IMR-90 (cell line): Measurements from ENCODE around the gene BRD4. TPM values are rescaled to one million over a fixed set of nuclear protein-coding genes. Genes with fewer than 3 reads are reported as not detected.

Experiments
- ATAC-seq: fragments of 200-7000 bp; cut with Tn5 transposase; 2 replicates; pipeline ENCODE4 v1.9.1; 2020; ENCODE audit warnings: low read depth, mild to moderate bottlenecking, moderate library complexity
- BruUV-seq: library from RNA; stranded (reverse); fragments of 400-500 nt; replicated peaks from 2 replicates; lab custom pipeline; 2021; lab: Mats Ljungman, UMichigan
- CTCF ChIA-PET: fragments of 300-600 bp; formaldehyde crosslinking; extraction: SDS; loops from one replicate; lab custom pipeline; 2021; ENCODE audit warnings: antibody characterized with exemption; lab: Yijun Ruan, JAX
- POLR2A ChIA-PET: fragments of 300-600 bp; sonication (Branson Sonifier 250); formaldehyde crosslinking; loops from one replicate; lab custom pipeline; 2022; ENCODE audit warnings: antibody characterized with exemption; ENCODE audit not compliant: unreplicated experiment; lab: Charles Lee
- DNase-seq: peaks from one replicate; pipeline ENCODE4 v3.0.0; 2013
- H2AFZ ChIP-seq: replicated peaks from 2 replicates; pipeline ENCODE3; 2013; ENCODE audit warnings: low read length, mild to moderate bottlenecking; ENCODE audit not compliant: poor library complexity
- H2AK5ac ChIP-seq: 2 replicates; pipeline ENCODE4 v1.6.1; 2013; ENCODE audit warnings: low read depth, low read length, inconsistent platforms
- H2AK9ac ChIP-seq: replicated peaks from 2 replicates; pipeline ENCODE3; 2013; ENCODE audit warnings: mild to moderate bottlenecking, low read depth, low read length, moderate library complexity; ENCODE audit not compliant: poor library complexity
- H2BK120ac ChIP-seq: 2 replicates; pipeline ENCODE4 v1.6.1; 2013; ENCODE audit warnings: low read depth, low read length, inconsistent platforms
- H2BK15ac ChIP-seq: 3 replicates; pipeline ENCODE4 v1.6.1; 2013; ENCODE audit warnings: low read depth, low read length, inconsistent platforms
- H2BK20ac ChIP-seq: 2 replicates; pipeline ENCODE4 v1.6.1; 2013; ENCODE audit warnings: low read depth, mild to moderate bottlenecking, inconsistent platforms, low read length, moderate library complexity
- H2BK5ac ChIP-seq: 2 replicates; pipeline ENCODE4 v1.6.1; 2013; ENCODE audit warnings: mild to moderate bottlenecking, low read depth, low read length, inconsistent platforms; ENCODE audit not compliant: poor library complexity, severe bottlenecking
- H3K14ac ChIP-seq: replicated peaks from 2 replicates; pipeline ENCODE4 v1.6.1; 2013; ENCODE audit warnings: low read depth, low read length, inconsistent platforms
- H3K18ac ChIP-seq: 2 replicates; pipeline ENCODE4 v1.6.1; 2013; ENCODE audit warnings: low read depth, low read length, control low read depth
- H3K23ac ChIP-seq: 2 replicates; pipeline ENCODE4 v1.6.1; 2013; ENCODE audit warnings: low read depth, low read length, inconsistent platforms
- H3K27ac ChIP-seq: 2 replicates; pipeline ENCODE4 v1.5.1; 2013; ENCODE audit warnings: mild to moderate bottlenecking, control low read depth, low read length; ENCODE audit not compliant: insufficient read depth
- H3K27me3 ChIP-seq: 2 replicates; pipeline ENCODE4 v1.6.1; 2013; ENCODE audit warnings: low read length; ENCODE audit not compliant: control insufficient read depth, insufficient read depth
- H3K36me3 ChIP-seq: 2 replicates; pipeline ENCODE4 v1.6.1; 2013; ENCODE audit warnings: low read length, mixed read lengths; ENCODE audit not compliant: control insufficient read depth, insufficient read depth
- H3K4ac ChIP-seq: 2 replicates; pipeline ENCODE4 v1.6.1; 2013; ENCODE audit warnings: low read depth, low read length, inconsistent platforms
- H3K4me1 ChIP-seq: 2 replicates; pipeline ENCODE4 v1.6.1; 2013; ENCODE audit warnings: low read length, mixed read lengths; ENCODE audit not compliant: control insufficient read depth, insufficient read depth
- H3K4me2 ChIP-seq: 2 replicates; pipeline ENCODE4 v1.6.1; 2013; ENCODE audit warnings: low read depth, mild to moderate bottlenecking, control low read depth, low read length, moderate library complexity
- H3K4me3 ChIP-seq: 2 replicates; pipeline ENCODE4 v1.5.1; 2013; ENCODE audit warnings: low read depth, mild to moderate bottlenecking, control low read depth, low read length, moderate library complexity; ENCODE audit not compliant: insufficient read depth
- H3K56ac ChIP-seq: 2 replicates; pipeline ENCODE4 v1.6.1; 2013; ENCODE audit warnings: low read length, inconsistent platforms; ENCODE audit not compliant: insufficient read depth; ENCODE audit errors: extremely low read depth
- H3K79me1 ChIP-seq, 2 experiments: 2 replicates each; pipeline ENCODE4 v1.6.1; 2013; ENCODE audit warnings: low read length in 2 of 2, inconsistent platforms in 1 of 2, low read depth in 1 of 2
- H3K9ac ChIP-seq: 2 replicates; pipeline ENCODE4 v1.6.1; 2013; ENCODE audit warnings: low read depth, low read length, control low read depth
- H3K9me1 ChIP-seq: 2 replicates; pipeline ENCODE4 v1.6.1; 2013; ENCODE audit warnings: low read length, inconsistent platforms; ENCODE audit not compliant: insufficient read depth
- H3K9me3 ChIP-seq: 2 replicates; pipeline ENCODE4 v1.6.1; 2013; ENCODE audit warnings: low read length; ENCODE audit not compliant: control insufficient read depth, insufficient read depth
- H4K20me1 ChIP-seq: 2 replicates; pipeline ENCODE4 v1.6.1; 2013; ENCODE audit warnings: low read length, inconsistent platforms; ENCODE audit not compliant: insufficient read depth
- H4K5ac ChIP-seq: 2 replicates; pipeline ENCODE4 v1.6.1; 2013; ENCODE audit warnings: mild to moderate bottlenecking, low read depth, low read length, control low read depth
- H4K8ac ChIP-seq, 2 experiments: 2 replicates each; pipeline ENCODE4 v1.6.1; 2013; ENCODE audit warnings: low read depth in 2 of 2, low read length in 2 of 2, control low read depth in 1 of 2, inconsistent platforms in 1 of 2
- H4K91ac ChIP-seq: 2 replicates; pipeline ENCODE4 v1.6.1; 2013; ENCODE audit warnings: low read depth, low read length, inconsistent platforms; ENCODE audit not compliant: insufficient read depth
- BHLHE40 ChIP-seq: fragments of 150-350 bp; IDR thresholded peaks from 2 replicates; pipeline ENCODE4 v1.6.1; 2016; ENCODE audit warnings: mild to moderate bottlenecking, low read depth, low read length
- CEBPB ChIP-seq: IDR thresholded peaks from 2 replicates; pipeline ENCODE4 v1.6.1; 2012; ENCODE audit warnings: low read depth, low read length, improper control_type of control experiment
- MAFK ChIP-seq: IDR thresholded peaks from 2 replicates; pipeline ENCODE4 v1.6.1; 2012; ENCODE audit warnings: low read depth, low read length, improper control_type of control experiment
- MAZ ChIP-seq: IDR thresholded peaks from 2 replicates; pipeline ENCODE4 v1.6.1; 2012; ENCODE audit warnings: low read depth, mild to moderate bottlenecking, low read length, improper control_type of control experiment, moderate library complexity, borderline replicate concordance
- MXI1 ChIP-seq: IDR thresholded peaks from 2 replicates; pipeline ENCODE4 v1.6.1; 2012; ENCODE audit warnings: low read depth, mild to moderate bottlenecking, low read length, moderate library complexity, borderline replicate concordance
- NFE2L2 ChIP-seq: fragments of 150-350 bp; IDR thresholded peaks from 2 replicates; pipeline ENCODE4 v1.6.1; 2016; ENCODE audit warnings: low read depth, mild to moderate bottlenecking, low read length
- POLR2A ChIP-seq: IDR thresholded peaks from 2 replicates; pipeline ENCODE4 v1.6.1; 2012; ENCODE audit warnings: mild to moderate bottlenecking, low read depth, low read length
- RFX5 ChIP-seq: IDR thresholded peaks from 2 replicates; pipeline ENCODE4 v1.8.0; 2012; ENCODE audit warnings: low read depth, mild to moderate bottlenecking, low read length, moderate library complexity
- SMC3 ChIP-seq: fragments of 150-350 bp; IDR thresholded peaks from 2 replicates; pipeline ENCODE4 v1.6.1; 2016; ENCODE audit warnings: low read depth, mild to moderate bottlenecking, antibody characterized with exemption, low read length, moderate library complexity
- WGBS, 2 experiments: methylation state at CpG; one replicate each; pipeline versions ENCODE4 v1.1.5 to v1.1.7; 2013; ENCODE audit warnings: missing lambda C conversion rate in 2 of 2; ENCODE audit not compliant: insufficient read length in 1 of 2; ENCODE audit errors: extremely low coverage in 2 of 2; 5-methylcytosine and 5-hydroxymethylcytosine counted together
- dilution Hi-C: fragments of 300-500 bp; cut with HindIII; formaldehyde crosslinking; loops from one replicate; pipeline ENCODE4 v1.14.3; 2018; ENCODE audit warnings: low sequenced_read_pairs; ENCODE audit not compliant: unreplicated experiment
- in situ Hi-C: fragments of 300-500 bp; cut with MboI; formaldehyde crosslinking; loops from 3 replicates; pipeline ENCODE4 v1.14.3; 2019; ENCODE audit warnings: low sequenced_read_pairs, inconsistent platforms, mixed read lengths
- intact Hi-C: fragments of 100-400 bp; cut with micrococcal nuclease; formaldehyde crosslinking; loops from 2 replicates; pipeline ENCODE4 v1.10.0; 2022
- polyA plus RNA-seq, 3 experiments: library from polyadenylated mRNA; depleted of rRNA; stranded (reverse); fragments of >200 nt; gene quantifications; 2 replicates each; pipeline ENCODE4 v1.2.3, GENCODE V29; 2012; ENCODE audit warnings: low replicate concordance in 1 of 3
- total RNA-seq: library from RNA; depleted of rRNA; stranded (reverse); fragments of >200 nt; gene quantifications from 2 replicates; pipeline ENCODE4 v1.2.3, GENCODE V29; 2012

The BRD4 gene
- total and polyA plus RNA-seq, 2 of the 4 experiments (the other 2 are of a cell fraction): 7.0 to 21.1 TPM

DNA sequence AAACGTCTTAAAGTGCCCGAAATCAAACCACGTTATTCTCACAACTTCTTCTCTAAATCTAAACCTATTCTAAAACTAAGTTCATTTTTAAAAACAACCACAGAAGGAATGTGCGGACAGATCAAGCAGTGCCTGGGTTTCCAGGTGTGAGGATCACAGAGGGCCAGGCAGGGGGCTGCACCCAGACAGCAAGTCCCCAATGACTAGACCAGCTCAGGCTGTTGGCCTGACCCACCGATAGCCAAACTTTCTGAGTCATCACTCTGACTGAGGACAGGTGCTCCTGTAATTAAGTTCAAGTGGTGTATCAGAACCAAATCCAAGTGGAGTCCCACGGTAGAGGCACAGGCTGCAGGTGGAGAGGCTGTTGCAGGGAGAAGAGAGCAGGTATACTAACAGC lies 62.5 kb downstream of the BRD4 start:
- Histone ChIP-seq H2AK5ac (no peak overlapping the region), H4K5ac (no peak overlapping the region), H2BK120ac (no peak overlapping the region), H3K27me3 (no peaks in the 10 kb centered on the region), H2BK15ac (no peak overlapping the region), H3K4ac (no peak overlapping the region), H3K23ac (no peak overlapping the region), H3K4me1 (peaks cover 26% of the 10 kb centered on the region), H2BK20ac (no peak overlapping the region), H2BK5ac (no peak overlapping the region), H4K8ac (no peak overlapping the region), H3K79me1 (peaks cover 32 to 95% of the 10 kb centered on the region in 2 experiments), H3K56ac (no peak overlapping the region), H3K4me3 (no peak overlapping the region), H3K36me3 (peaks cover 57% of the 10 kb centered on the region), H3K9me3 (no peaks in the 10 kb centered on the region), H3K27ac (no peak overlapping the region), H2AFZ (no peak overlapping the region), H2AK9ac (no peak overlapping the region), H3K4me2 (no peak overlapping the region), H3K18ac (no peak overlapping the region), H4K91ac (no peak overlapping the region), H3K14ac (no peak overlapping the region), H3K9me1 (peaks cover 73% of the 10 kb centered on the region), H3K9ac (no peak overlapping the region), H4K20me1 (peaks cover 100% of the 10 kb centered on the region)
- ChIA-PET CTCF (no interaction called here), POLR2A (no interaction called here)
- in situ Hi-C loops: no loop called here
- TF ChIP-seq NFE2L2: no peak
- no peak for TF ChIP-seq BHLHE40
- TF ChIP-seq MAZ: no peak
- TF ChIP-seq SMC3: no peak
- TF ChIP-seq RFX5: no peak
- TF ChIP-seq MXI1: no peak
- TF ChIP-seq CEBPB: no peak
- no peak for TF ChIP-seq MAFK
- TF ChIP-seq POLR2A: no peak
- intact Hi-C loops: no loop called here
- DNase-seq (no peak), ATAC-seq (no peak)
- 100% methylated on average over 1 to 2 of the region's 6 CpGs for WGBS, 2 experiments
- BruUV-seq: no TSS peak
- dilution Hi-C loops: no loop called here
